CD4-positive, alpha-beta T cell treated with Interleukin-17A for 1 hour (primary cell): Measurements from ENCODE around the gene CDX1.

Experiments
- DNase-seq: peaks from one replicate; pipeline ENCODE4 v3.0.0-alpha.2; 2020

CDX1 gene

GRCh38 chr5:150131978-150132694 is 34.4 kb upstream of the CDX1 start:
- DNase-seq, result no peak

GRCh38 chr5:150132740-150133139 is 33.8 kb upstream of the CDX1 start:
- no peak for DNase-seq

GRCh38 chr5:150133581-150134197 is 32.9 kb upstream of the CDX1 start:
- no peak for DNase-seq

GRCh38 chr5:150134198-150134588 is 32.4 kb upstream of the CDX1 start:
- DNase-seq, result no peak

- no peak for DNase-seq
Measured at GRCh38 chr5:150135557-150136304, 30.8 kb upstream of the CDX1 start.

GRCh38 chr5:150136305-150137167 is 30.0 kb upstream of the CDX1 start:
- DNase-seq, result no peak

GRCh38 chr5:150137168-150137957 is 29.2 kb upstream of the CDX1 start:
- no peak for DNase-seq

- DNase-seq, result no peak
Measured at GRCh38 chr5:150137997-150138396, 28.6 kb upstream of the CDX1 start.

- DNase-seq, result no peak
Measured at GRCh38 chr5:150138551-150139265, 27.9 kb upstream of the CDX1 start.

GRCh38 chr5:150139334-150139733 is 27.2 kb upstream of the CDX1 start:
- DNase-seq, result no peak

- DNase-seq, result no peak
Measured at GRCh38 chr5:150140830-150141229, 25.7 kb upstream of the CDX1 start.

GRCh38 chr5:150141544-150142184 is 24.9 kb upstream of the CDX1 start:
- no peak for DNase-seq

- DNase-seq, result no peak
Measured at GRCh38 chr5:150142185-150142958, 24.2 kb upstream of the CDX1 start.

- DNase-seq, result no peak
Measured at GRCh38 chr5:150142959-150143349, 23.6 kb upstream of the CDX1 start.

- DNase-seq, result no peak
Measured at GRCh38 chr5:150143350-150144245, 23.0 kb upstream of the CDX1 start.

- DNase-seq, result no peak
Measured at GRCh38 chr5:150144246-150144801, 22.3 kb upstream of the CDX1 start.

- no peak for DNase-seq
Measured at GRCh38 chr5:150144879-150145278, 21.7 kb upstream of the CDX1 start.

GRCh38 chr5:150146235-150146634 is 20.3 kb upstream of the CDX1 start:
- DNase-seq, result no peak
